HEK293T (cell line): ENCODE measurements around the gene PPL.

Source experiments
- ARNT ChIP-seq: fragments of 450-650 bp; IDR thresholded peaks from 2 replicates; pipeline ENCODE4 v1.6.1; 2017; ENCODE audit warnings: mild to moderate bottlenecking
- BHLHE40 ChIP-seq: fragments of 450-650 bp; IDR thresholded peaks from 2 replicates; pipeline ENCODE4 v1.6.1; 2016; ENCODE audit warnings: mild to moderate bottlenecking, moderate library complexity, borderline replicate concordance
- CTBP1 ChIP-seq: fragments of 450-650 bp; IDR thresholded peaks from 2 replicates; pipeline ENCODE4 v1.6.1; 2016; ENCODE audit warnings: borderline replicate concordance
- ELF4 ChIP-seq: fragments of 450-650 bp; IDR thresholded peaks from 2 replicates; pipeline ENCODE4 v1.6.1; 2017; ENCODE audit warnings: antibody characterized with exemption
- FOXA1 ChIP-seq: fragments of 450-650 bp; IDR thresholded peaks from 2 replicates; pipeline ENCODE4 v1.6.1; 2016; ENCODE audit warnings: mild to moderate bottlenecking
- FOXK2 ChIP-seq: fragments of 450-650 bp; IDR thresholded peaks from 2 replicates; pipeline ENCODE4 v1.6.1; 2016; ENCODE audit warnings: mild to moderate bottlenecking
- FOXM1 ChIP-seq: fragments of 450-650 bp; IDR thresholded peaks from 2 replicates; pipeline ENCODE4 v1.6.1; 2017; ENCODE audit warnings: mild to moderate bottlenecking, borderline replicate concordance
- L3MBTL2 ChIP-seq: fragments of 450-650 bp; conservative IDR thresholded peaks from 2 replicates; pipeline ENCODE4 v1.6.1; 2016; ENCODE audit warnings: mild to moderate bottlenecking
- SP1 ChIP-seq: fragments of 450-650 bp; IDR thresholded peaks from 2 replicates; pipeline ENCODE4 v1.6.1; 2017
- SUZ12 ChIP-seq: fragments of 450-650 bp; IDR thresholded peaks from 2 replicates; pipeline ENCODE4 v1.6.1; 2016; ENCODE audit warnings: mild to moderate bottlenecking
- TF ChIP-seq, protein P1 (sequence below): fragments of 450-650 bp; IDR thresholded peaks from 2 replicates; pipeline ENCODE4 v1.6.1; 2016

DNA sequence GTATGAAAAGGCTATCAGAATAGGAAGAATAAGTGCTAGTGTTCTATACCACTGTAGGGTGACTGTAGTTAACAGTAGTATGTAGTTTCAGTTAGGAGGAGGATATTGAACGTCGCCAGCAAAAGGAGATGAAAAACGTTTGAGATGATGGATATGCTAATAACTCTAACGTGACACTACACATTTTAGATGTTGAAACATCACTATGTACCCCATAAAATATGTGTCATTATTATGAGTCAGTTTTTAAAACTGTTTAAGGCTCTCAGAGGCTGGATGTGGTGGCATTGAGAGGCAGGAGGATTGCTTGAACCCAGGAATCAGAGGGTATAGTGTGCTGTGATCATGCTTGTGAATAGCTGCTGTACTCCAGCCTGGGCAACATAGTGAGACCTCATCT, 57.9 kb downstream of the PPL start:
- TF ChIP-seq L3MBTL2 (no peak), ELF4 (no peak), SUZ12 (no peak), CTBP1 (no peak), FOXA1 (no peak), FOXM1 (no peak), BHLHE40 (no peak), SP1 (no peak), ARNT (no peak), FOXK2 (no peak)
- TF ChIP-seq, protein P1, sequence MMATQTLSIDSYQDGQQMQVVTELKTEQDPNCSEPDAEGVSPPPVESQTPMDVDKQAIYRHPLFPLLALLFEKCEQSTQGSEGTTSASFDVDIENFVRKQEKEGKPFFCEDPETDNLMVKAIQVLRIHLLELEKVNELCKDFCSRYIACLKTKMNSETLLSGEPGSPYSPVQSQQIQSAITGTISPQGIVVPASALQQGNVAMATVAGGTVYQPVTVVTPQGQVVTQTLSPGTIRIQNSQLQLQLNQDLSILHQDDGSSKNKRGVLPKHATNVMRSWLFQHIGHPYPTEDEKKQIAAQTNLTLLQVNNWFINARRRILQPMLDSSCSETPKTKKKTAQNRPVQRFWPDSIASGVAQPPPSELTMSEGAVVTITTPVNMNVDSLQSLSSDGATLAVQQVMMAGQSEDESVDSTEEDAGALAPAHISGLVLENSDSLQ: no peak
